Keratinocyte (primary cell): ENCODE results near the gene PDE10A. TPM values are rescaled to one million over a fixed set of nuclear protein-coding genes. Genes with fewer than 3 reads are reported as not detected.

Source experiments
- DNase-seq: peaks from one replicate; pipeline ENCODE4 v3.0.0-alpha.2; 2011; ENCODE audit warnings: low read depth, missing footprints, low spot score
- FAIRE-seq: peaks from 2 replicates; lab custom pipeline; 2011; peaks lifted over from hg19 to GRCh38; lab: Jason Lieb, UNC
- H2AFZ ChIP-seq: 2 replicates; pipeline ENCODE4 v1.6.0; 2012; ENCODE audit warnings: low read length, control low read depth, inconsistent platforms; ENCODE audit not compliant: control insufficient read depth
- H3K27ac ChIP-seq: 2 replicates; pipeline ENCODE4 v1.5.1; 2011; ENCODE audit warnings: low read length; ENCODE audit not compliant: control insufficient read depth, insufficient read depth
- H3K27me3 ChIP-seq: 3 replicates; pipeline ENCODE4 v1.6.0; 2011; ENCODE audit warnings: low read length; ENCODE audit not compliant: control insufficient read depth, insufficient read depth; ENCODE audit errors: extremely low read depth
- H3K36me3 ChIP-seq, 2 experiments: 2 replicates in 1 of 2; 3 replicates in 1 of 2; pipeline ENCODE4 v1.5.1; 2011; ENCODE audit warnings: low read length in 2 of 2, mild to moderate bottlenecking in 1 of 2; ENCODE audit not compliant: control insufficient read depth in 2 of 2, insufficient read depth in 2 of 2; ENCODE audit errors: extremely low read depth in 1 of 2
- H3K4me1 ChIP-seq: 3 replicates; pipeline ENCODE4 v1.5.1; 2011; ENCODE audit warnings: low read length; ENCODE audit not compliant: control insufficient read depth, insufficient read depth; ENCODE audit errors: extremely low read depth
- H3K4me2 ChIP-seq: 3 replicates; pipeline ENCODE4 v1.6.0; 2011; ENCODE audit warnings: low read depth, low read length; ENCODE audit not compliant: control insufficient read depth, insufficient read depth; ENCODE audit errors: extremely low read depth
- H3K4me3 ChIP-seq, 3 experiments: fragments of 200-600 bp in 1 of 3; sonication (generic) in 1 of 3; 2 replicates in 2 of 3; 3 replicates in 1 of 3; pipeline ENCODE4 v1.5.1; 2011 to 2016; ENCODE audit warnings: low read length in 3 of 3, mild to moderate bottlenecking in 3 of 3, control low read depth in 2 of 3, inconsistent platforms in 1 of 3, low read depth in 1 of 3, mixed read lengths in 1 of 3, mixed run types in 1 of 3, moderate library complexity in 1 of 3; ENCODE audit not compliant: control insufficient read depth in 2 of 3, insufficient read depth in 2 of 3; ENCODE audit errors: extremely low read depth in 1 of 3
- H3K79me2 ChIP-seq: 2 replicates; pipeline ENCODE4 v1.6.0; 2012; ENCODE audit warnings: low read length; ENCODE audit not compliant: control insufficient read depth, insufficient read depth
- H3K9ac ChIP-seq: 3 replicates; pipeline ENCODE4 v1.6.0; 2011; ENCODE audit warnings: low read length; ENCODE audit not compliant: control insufficient read depth, insufficient read depth; ENCODE audit errors: extremely low read depth
- H3K9me1 ChIP-seq: 3 replicates; pipeline ENCODE4 v1.6.0; 2011; ENCODE audit warnings: low read length; ENCODE audit not compliant: control insufficient read depth, insufficient read depth; ENCODE audit errors: extremely low read depth
- H3K9me3 ChIP-seq: 2 replicates; pipeline ENCODE4 v1.5.1; 2012; ENCODE audit warnings: low read depth, low read length; ENCODE audit not compliant: control insufficient read depth
- H4K20me1 ChIP-seq: 3 replicates; pipeline ENCODE4 v1.6.0; 2011; ENCODE audit warnings: low read length; ENCODE audit not compliant: control insufficient read depth, insufficient read depth; ENCODE audit errors: extremely low read depth
- EZH2 ChIP-seq: IDR thresholded peaks from one replicate; pipeline ENCODE4 v1.6.1; 2012; ENCODE audit warnings: inconsistent platforms, mild to moderate bottlenecking, low read length, moderate library complexity
- dilution Hi-C: fragments of 300-500 bp; cut with MboI; formaldehyde crosslinking; loops from one replicate; pipeline ENCODE4 v1.7.0; 2020; ENCODE audit warnings: low sequenced_read_pairs; ENCODE audit not compliant: extremely low pct_ligation_motif_present
- polyA plus RNA-seq, 5 experiments: library from polyadenylated mRNA; depleted of rRNA in 3 of 5; stranded (reverse) in 3 of 5; stranded (forward) in 1 of 5; unstranded in 1 of 5; fragments of >200 nt; gene quantifications; 1 replicate in 1 of 5; 2 replicates in 3 of 5; 3 replicates in 1 of 5; pipeline versions ENCODE4 v1.2.1 to v1.2.3, GENCODE V29; 2011 to 2012; ENCODE audit warnings: missing spikeins in 2 of 5, low read depth in 1 of 5, low replicate concordance in 1 of 5
- TF ChIP-seq, protein P1 (sequence below), 3 experiments: IDR thresholded peaks in 1 of 3; conservative IDR thresholded peaks in 1 of 3; optimal IDR thresholded peaks in 1 of 3; 2 replicates in 2 of 3; 3 replicates in 1 of 3; pipeline versions ENCODE3 to v1.5.1; 2011; ENCODE audit warnings: low read length in 3 of 3, mild to moderate bottlenecking in 3 of 3, moderate library complexity in 2 of 3, control low read depth in 1 of 3, inconsistent platforms in 1 of 3; ENCODE audit not compliant: insufficient read depth in 2 of 3; ENCODE audit errors: extremely low read depth in 1 of 3

PDE10A gene
- polyA plus RNA-seq, 1 donor (not counting 4 experiments of a cell fraction or from before 2014, with no cell fraction given) = not detected

DNA sequence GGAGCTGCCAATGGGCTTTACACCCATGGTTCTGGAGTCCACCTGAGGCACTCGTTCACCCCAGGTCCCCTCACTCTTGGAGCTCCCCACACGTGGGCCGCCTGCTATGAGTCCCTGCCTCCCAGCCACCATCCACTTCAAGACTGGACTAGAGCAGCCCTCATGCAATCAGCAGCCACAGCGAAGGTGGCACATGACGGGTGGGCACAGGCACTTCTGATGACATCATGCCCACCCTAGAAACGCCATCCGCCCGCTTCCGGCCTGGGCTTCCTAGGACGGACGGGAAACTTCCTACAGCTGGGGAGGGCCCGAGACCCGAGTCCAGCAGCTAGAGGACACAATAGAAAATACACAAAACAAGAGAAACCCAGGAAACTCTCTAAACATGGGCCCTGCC is 85.5 kb downstream of the PDE10A start:
- H3K27ac ChIP-seq = no peak overlapping the region
- dilution Hi-C loops = no loop called here
- no peak for FAIRE-seq
- H3K79me2 ChIP-seq = no peaks in the 10 kb centered on the region
- no peaks in the 10 kb centered on the region for H3K36me3 ChIP-seq
- no peak overlapping the region for H3K9ac ChIP-seq
- H3K4me1 ChIP-seq = no peaks in the 10 kb centered on the region
- H3K4me3 ChIP-seq = no peak overlapping the region
- no peaks in the 10 kb centered on the region for H3K27me3 ChIP-seq
- no peak for DNase-seq
- no peak overlapping the region for H3K4me2 ChIP-seq
- TF ChIP-seq, protein P1, sequence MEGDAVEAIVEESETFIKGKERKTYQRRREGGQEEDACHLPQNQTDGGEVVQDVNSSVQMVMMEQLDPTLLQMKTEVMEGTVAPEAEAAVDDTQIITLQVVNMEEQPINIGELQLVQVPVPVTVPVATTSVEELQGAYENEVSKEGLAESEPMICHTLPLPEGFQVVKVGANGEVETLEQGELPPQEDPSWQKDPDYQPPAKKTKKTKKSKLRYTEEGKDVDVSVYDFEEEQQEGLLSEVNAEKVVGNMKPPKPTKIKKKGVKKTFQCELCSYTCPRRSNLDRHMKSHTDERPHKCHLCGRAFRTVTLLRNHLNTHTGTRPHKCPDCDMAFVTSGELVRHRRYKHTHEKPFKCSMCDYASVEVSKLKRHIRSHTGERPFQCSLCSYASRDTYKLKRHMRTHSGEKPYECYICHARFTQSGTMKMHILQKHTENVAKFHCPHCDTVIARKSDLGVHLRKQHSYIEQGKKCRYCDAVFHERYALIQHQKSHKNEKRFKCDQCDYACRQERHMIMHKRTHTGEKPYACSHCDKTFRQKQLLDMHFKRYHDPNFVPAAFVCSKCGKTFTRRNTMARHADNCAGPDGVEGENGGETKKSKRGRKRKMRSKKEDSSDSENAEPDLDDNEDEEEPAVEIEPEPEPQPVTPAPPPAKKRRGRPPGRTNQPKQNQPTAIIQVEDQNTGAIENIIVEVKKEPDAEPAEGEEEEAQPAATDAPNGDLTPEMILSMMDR (optimal IDR thresholded peaks at IDR 0.05 in 1 of 3, IDR thresholded peaks at IDR 0.05 in 1 of 3, conservative IDR thresholded peaks at IDR 0.05 in 1 of 3; ENCODE audit: extremely low read depth in 1 of 3, insufficient read depth in 2 of 3, low read length in 3 of 3) = no peak
- TF ChIP-seq EZH2 = no peak
- H4K20me1 ChIP-seq = no peaks in the 10 kb centered on the region
- H3K9me1 ChIP-seq = no peaks in the 10 kb centered on the region
- no peak overlapping the region for H2AFZ ChIP-seq
- no peaks in the 10 kb centered on the region for H3K9me3 ChIP-seq

DNA sequence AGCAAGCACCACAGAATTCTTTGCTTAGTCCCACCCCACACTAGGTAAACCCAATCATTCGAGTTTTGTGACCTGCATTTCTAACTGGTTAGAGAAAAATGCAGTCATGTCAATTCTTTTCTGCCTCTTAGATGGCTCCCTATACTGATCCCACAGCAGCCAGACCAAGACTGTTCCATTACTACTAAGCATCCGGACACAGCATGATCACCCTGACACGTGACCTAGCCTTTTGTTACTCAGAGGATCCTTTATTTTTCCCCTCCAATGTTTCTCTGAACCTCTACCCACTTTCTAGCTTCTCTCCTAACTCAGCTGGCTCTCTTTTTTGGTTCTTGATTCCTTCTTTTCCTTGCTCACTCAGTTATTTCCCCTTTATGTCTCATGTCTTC is 87.9 kb downstream of the PDE10A start:
- Histone ChIP-seq H4K20me1 (no peaks in the 10 kb centered on the region), H2AFZ (no peak overlapping the region), H3K27me3 (no peaks in the 10 kb centered on the region), H3K4me2 (no peak overlapping the region), H3K4me3 (no peak overlapping the region), H3K4me1 (no peaks in the 10 kb centered on the region), H3K36me3 (no peaks in the 10 kb centered on the region), H3K9ac (no peak overlapping the region), H3K27ac (no peak overlapping the region), H3K79me2 (no peaks in the 10 kb centered on the region), H3K9me3 (no peaks in the 10 kb centered on the region), H3K9me1 (no peaks in the 10 kb centered on the region)
- dilution Hi-C loops = no loop called here
- DNase-seq (no peak), FAIRE-seq (no peak)
- TF ChIP-seq, protein P1 (optimal IDR thresholded peaks at IDR 0.05 in 1 of 3, IDR thresholded peaks at IDR 0.05 in 1 of 3, conservative IDR thresholded peaks at IDR 0.05 in 1 of 3; ENCODE audit: extremely low read depth in 1 of 3, insufficient read depth in 2 of 3, low read length in 3 of 3) = no peak
- TF ChIP-seq EZH2 = no peak
